SH-SY5Y (cell line): Measurements from ENCODE around the gene LCNL1.

Source experiments
- GATA2 ChIP-seq: IDR thresholded peaks from 2 replicates; pipeline ENCODE4 v1.6.1; 2011; ENCODE audit warnings: mild to moderate bottlenecking, low read depth, low read length
- GATA3 ChIP-seq: IDR thresholded peaks from 2 replicates; pipeline ENCODE4 v1.6.1; 2011; ENCODE audit warnings: low read depth, mild to moderate bottlenecking, low read length, moderate library complexity

- TF ChIP-seq GATA2 = no peak
- TF ChIP-seq GATA3 = no peak
These were observed 33.5 kb upstream of the LCNL1 start for GRCh38 chr9:136949239-136949816.
